Stimulated activated naive CD4-positive, alpha-beta T cell treated with Interleukin-2 at 50 U/mL for 16 hours (primary cell): ENCODE measurements around the gene MAGI2.

Experiments
- DNase-seq: peaks from one replicate; lab custom pipeline; 2025; lab: John Stamatoyannopoulos, UW

MAGI2 gene

DNA sequence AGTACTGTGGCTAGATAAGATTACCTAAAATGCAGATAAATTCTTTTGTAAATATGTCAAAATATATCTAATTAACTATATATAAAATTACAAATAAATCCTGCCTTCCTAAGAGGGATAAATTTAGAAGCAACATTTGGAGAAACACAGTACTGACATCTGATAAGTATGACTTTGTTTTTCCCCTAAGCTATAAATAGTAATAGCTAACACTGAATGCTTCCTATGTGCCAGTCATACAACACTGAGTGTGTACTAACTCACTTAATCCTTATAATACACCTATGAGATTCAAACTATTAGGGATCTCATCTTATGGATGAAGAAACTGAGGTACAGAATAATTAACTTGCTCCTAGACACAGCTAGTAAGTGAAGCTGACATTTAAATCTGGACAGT is 733.4 kb downstream of the MAGI2 start:
- DNase-seq: no peak

DNA sequence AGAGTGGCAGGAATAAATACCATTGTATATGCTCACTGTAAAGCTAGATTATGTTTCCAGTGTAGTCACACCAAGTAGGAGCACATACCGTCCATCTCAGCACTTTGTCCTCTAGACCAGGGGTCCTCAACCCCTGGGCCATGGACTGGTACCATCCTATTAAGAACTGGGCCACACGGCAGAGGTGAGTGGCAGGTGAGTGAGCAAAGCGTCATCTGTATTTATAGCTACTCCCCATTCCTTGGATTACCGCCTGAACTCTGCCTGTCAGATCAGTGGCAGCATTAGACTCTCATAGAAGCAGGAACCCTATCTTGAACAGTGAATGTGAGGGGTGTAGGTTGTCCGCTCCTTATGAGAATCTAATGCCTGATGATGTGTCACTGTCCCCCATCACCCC is 735.3 kb downstream of the MAGI2 start:
- no peak for DNase-seq

DNA sequence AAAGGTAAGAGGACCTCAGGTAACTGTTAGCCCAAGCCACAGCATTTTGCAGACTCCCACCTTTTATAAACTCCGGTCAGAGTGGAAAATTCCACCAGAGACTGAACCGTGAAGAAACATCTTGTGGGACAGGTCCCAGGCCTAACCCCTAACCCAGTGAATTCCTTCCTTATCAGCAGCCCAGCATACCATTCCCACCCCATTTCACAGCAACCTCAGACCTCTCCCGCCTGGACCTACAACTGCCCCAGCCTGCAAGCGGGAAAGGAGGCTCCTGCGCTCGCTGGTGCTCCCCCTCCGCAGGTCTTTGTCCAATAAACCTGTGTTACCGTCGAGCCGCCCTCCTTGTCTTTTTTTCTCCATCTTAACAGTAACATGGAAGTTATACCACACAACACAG is 736.6 kb downstream of the MAGI2 start:
- no peak for DNase-seq

DNA sequence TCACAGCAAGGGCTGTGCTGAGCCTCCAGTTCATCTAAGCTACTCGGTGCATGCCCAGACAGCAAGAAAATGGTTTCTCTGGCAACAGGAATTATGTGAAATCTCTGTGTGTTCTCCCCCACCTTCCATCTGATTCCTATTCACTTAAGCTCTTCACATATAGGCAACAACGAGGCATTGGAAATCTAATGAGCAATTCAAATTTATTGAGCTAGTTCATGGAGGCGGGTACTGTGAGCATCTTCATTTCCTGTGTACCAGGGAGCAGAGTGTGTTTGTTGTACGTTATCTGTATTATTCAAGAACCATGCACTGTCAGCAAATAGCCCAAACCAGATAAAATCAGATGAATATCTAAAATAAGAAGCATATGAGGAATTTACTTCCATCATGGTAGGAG is 739.1 kb downstream of the MAGI2 start:
- no peak for DNase-seq

DNA sequence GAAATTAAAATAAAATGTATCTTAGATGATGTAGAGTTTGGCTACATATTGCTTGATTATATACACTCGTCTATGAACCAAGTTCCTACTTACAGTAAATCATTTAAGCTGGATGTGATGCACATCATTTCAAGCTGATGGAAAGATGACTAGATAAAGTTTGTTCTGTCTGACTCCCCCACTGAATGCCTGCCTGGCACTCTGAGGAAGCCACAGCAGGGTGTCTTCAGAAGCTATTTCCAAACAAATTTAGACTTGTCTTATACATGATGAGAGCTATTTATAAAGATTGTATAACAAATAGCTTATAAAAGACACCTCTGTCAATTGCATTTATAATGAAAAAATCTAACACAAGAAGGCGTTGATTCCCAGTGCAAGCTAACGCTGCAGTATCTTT is 741.4 kb downstream of the MAGI2 start:
- no peak for DNase-seq

DNA sequence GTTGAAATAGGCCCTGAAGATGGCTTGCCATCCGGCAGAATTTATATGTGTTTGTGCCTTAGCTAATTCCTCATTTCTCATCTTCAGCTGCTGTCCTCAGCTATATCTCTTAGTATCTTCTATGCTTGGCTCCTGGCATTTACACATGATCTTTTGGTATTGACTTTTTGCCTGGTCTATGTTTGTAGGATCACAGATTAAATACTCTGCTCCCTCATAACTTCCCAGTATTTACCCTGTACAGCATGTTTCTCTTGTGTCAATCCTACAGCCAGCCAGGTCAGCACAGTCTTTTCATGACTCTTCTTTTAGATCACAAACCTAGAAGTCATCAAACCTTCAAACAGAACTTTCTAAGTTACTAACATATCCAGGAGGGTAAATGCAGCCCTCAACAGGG is 743.8 kb downstream of the MAGI2 start:
- DNase-seq: no peak

DNA sequence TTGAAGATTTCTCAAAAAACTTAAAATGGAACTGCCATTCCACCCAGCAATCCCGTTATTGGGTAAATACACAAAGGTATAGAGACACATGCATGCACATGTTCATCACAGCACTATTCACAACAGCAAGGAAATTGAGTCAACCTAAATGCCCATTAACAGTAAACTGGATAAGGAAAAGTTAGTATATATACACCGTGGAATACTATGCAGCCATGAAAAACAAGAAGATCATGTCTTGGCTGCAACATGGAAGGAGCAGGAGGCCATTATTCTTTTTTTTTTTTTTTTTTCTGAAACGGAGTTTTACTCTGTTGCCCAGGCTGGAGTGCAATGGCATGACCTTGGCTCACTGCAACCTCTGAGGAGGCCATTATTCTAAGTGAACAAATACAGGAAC is 749.0 kb downstream of the MAGI2 start:
- no peak for DNase-seq

DNA sequence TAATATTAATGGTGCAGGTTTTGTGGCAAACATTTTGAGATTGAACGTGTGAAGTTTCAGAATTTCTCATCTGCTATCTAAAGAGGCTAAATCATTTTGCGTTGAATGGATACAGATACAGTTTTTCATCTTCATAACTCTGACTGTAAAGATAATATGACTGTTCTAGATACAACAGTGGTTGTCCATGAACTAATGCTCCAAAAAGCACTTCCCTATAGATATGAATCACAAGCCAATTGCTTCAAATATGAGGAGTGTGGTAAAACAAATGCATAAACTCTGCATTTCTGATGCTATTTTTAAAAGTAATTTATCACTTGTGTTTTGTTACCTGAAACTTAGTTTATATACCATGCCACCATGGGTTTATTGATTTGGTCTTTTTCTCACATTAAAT is 750.1 kb downstream of the MAGI2 start:
- DNase-seq: no peak

DNA sequence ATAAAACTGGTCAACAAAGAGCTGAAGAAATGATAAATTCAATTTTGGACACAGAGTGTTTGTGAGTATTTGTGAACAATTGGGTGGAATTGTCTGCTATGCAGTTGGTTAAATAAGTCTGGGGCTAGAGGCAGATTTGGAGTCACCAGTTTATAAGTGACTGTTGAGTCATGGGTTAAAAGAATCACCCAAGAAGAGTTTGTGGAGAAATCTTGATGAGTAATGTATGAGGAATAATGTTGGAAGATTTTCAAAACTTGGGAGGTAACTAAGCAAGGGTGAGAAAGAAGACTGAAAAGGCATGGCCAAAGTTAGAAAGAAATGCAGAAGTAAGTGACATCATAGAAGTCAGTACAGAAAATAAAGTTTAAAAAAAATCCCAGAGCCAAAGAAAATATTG is 750.7 kb downstream of the MAGI2 start:
- no peak for DNase-seq

DNA sequence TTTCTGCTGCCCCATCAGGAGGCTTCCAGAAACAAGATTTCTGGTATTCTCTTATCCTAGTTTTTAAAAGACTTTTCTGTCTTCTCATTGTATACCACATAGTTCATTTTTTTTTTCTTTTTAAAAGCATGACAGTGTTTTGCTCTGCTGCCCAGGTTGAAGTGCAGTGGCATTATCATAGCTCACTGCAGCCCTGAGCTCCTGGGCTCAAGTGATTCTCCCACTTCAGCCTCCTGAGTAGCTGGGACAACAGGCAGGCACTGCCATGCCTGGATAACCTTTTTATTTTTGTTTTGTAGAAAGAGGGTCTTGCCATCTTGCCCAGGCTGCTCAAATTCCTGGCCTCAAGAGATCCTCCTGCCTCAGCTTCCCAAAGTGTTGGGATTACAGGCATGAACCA is 757.6 kb downstream of the MAGI2 start:
- no peak for DNase-seq

DNA sequence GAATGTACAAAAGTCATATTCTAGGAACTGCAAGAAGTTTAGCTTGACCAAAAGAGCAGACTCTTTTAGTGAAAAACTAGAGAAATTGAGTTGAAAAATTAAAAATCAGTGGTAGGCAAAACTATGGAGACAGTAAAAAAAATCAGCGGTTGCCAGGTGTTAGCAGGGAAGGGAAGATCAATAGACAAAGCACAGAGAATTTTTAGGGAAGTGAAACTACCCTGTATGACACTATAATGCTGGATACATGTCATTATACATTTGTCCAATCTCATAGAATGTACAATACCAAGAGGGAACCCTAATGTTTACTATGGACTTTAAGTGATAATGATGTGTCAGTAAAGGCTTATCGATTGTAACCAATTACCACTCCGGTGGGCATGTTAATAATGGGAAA is 761.9 kb downstream of the MAGI2 start:
- no peak for DNase-seq

DNA sequence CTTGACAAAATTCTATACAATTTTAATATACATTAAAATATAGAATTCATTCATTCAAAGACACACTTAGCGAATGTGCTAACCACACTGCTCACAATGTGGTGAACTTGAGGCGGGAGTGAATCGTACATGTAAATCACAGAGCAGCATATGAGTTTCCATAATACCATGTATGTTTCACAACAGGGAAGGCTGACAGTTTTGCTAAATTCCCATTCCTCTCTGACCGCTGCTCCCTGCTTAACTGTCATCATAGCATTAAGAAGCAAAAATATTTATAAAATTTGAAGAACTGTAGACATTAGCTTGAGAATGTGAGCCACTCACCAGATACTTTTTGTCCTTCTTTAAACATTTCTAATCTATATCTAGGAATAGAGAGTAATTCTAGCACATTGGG is 763.3 kb downstream of the MAGI2 start:
- no peak for DNase-seq

DNA sequence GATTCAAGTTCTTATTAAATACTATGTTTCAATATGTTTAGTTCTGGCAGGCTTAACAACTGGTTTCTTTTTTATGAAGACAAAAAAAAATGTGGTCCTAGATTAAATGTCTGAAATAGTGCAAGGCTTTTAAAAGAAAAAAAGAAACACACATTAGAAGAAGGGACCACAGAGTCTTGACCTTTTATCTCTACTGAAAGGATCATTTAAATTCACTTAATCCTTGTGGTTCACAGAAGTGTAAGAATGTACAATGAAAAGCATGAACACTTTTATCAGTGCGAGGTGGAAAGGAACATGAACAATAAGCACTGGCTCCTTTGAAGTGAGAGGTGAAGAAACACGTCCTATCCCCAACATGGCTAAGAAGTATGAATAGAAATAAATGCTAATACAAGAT is 765.1 kb downstream of the MAGI2 start:
- no peak for DNase-seq

DNA sequence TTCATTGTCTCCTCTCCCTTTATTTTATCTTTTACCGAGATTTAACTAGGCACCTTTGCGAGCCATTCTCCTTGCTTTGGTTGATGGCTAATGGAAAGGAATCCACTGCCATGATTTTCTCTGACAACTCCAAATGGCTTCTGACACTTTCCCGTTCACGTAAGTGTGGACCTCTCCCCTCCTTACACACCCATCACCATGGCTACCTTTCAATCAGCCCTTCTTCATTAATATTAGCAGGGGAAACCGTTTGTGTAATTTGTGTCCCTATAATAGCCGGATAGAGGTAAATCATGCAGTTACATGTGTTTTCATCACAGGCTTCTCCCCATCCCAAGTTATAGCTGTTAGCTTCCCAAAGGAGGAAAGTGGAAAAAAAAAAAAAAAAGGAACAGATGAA is 767.3 kb downstream of the MAGI2 start:
- DNase-seq: no peak

DNA sequence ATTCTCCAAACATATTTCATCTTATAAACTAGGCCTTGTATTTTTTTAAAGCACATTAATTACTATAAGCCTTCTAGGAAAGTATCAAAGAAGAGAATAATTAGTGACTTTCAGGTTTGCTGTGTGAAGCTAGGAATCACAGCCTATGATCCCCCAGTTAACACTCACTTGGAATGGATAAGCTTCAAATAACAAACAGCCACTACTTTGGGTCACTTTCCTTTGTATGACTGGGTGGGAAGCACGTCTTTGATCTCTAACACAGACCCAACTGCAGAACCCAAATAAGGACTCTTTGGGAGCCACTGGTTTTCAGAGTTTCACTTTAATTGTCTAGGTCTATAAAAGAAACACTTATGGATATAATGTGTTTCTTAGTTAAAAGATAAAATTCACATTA is 769.3 kb downstream of the MAGI2 start:
- DNase-seq: no peak

DNA sequence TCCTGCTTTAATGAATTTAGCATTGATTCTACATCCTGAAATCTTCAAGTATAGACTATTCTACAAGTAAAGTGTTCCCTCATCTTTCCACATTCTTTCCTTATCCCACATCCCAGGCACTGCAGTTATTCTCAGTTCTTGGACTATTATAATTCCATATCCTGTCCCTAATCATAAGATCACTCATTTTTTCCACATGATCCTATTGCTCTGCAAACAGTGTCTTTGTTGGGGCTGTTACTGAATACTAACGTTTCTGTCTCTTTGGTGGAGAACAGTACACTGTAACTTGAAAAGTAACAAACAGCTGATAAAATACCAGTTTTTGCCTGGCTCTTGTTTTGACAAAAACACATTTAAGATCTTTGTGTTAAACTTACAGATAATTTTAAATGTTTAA is 769.9 kb downstream of the MAGI2 start:
- DNase-seq: no peak

DNA sequence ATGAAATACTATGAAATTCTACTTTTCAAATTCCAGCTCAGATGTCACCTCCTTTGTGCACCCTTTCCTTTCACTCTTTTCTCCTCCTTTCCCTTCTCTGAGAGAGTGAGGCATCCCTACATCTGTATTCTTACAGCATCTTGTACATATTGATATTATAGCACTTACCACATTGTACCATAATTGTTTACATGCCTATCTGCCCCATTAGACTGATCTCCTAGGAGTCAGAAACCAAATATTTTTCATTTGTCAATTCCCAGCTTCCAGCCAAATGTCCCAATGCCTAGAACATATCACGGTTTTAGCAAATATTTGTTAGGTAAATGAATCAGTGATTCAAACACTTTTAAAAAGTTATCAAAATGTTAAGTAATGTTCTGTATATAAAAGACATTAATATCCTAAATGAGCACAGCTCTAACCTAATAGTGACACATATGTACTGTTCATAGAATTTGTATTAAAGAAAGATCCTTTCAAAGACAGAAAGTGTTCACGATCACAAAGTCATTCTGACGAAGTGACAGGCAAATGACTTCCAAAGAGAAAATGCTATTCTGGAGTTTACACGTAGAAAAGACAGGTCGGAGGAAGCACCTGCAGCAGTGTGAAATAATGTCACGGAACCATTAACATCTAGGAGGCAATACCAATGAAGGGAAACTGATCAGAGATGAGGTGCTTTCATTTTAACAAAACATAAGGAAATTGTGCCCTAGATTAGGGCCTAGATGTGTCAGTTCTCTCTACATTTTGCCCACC is 774.2 kb downstream of the MAGI2 start:
- DNase-seq: no peak

DNA sequence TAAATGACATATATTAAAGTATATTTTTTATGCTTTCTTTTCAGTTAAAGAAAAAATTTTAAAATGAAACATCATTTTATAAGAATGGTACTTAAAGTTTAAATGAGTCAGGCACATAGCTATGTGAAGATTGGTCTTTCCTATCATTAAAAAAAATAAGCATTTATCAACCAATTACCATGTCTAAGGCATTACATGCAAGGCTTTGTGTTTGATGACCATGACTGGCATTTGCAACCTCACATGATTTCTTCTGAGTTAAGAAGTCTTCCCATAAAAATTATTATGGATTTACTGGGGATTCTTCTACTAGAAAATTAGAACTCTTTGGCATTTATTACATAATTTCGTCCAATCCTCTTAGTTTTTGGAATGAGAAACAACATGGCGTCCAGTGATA is 776.1 kb downstream of the MAGI2 start:
- no peak for DNase-seq

DNA sequence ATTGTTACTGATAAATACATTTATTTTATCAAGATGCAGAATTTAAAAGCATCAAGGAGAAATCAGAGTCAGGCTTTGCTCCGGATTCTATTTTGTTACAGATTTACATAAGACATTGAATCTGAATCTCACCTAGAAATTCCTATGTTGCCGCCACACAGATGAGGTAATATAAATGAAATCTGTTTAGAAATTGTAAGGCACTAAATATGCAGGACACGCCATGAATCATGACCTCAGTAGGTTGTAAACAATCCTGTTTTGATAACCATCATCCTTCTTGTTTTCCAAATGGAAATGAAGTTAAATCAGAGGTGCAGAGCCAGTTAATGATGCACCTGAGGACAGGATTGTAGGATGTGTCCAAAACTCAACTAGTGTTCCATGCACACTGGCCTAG is 778.0 kb downstream of the MAGI2 start:
- no peak for DNase-seq

DNA sequence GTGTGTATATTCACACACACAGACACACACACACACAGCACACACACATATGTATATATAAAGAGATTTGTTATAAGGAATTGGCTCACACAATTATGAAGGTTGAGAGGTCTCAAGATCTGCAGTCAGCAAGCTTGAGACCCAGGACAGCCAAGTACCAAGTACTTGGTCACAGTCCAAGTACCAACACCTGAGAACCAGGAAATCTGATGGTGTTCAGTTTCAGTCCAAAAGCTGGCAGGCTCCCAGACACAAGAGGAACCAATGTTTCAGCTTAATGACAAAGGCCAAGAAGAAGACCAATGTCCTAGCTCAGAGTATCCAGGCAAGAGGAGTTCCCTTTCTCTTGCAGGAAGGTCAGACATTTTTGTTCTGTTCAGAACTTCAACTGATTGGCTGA is 780.2 kb downstream of the MAGI2 start:
- no peak for DNase-seq

DNA sequence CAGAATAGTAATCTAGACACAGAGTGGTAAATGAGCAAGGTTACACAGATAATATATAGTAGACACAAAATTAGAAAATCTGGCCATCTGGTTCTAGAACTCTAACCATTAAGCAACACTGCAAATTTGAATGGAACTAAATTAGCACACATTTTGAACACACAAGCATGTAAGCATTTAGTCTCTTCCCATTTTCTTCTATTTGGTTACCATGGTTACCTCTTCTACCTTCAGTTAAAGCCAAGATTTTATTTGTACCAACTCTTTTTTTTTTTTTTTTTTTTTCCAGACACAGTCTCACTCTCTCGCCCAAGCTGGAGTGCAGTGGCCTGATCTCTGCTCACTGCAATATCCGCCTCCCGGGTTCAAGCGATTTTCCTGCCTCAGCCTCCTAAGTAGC is 790.5 kb downstream of the MAGI2 start:
- DNase-seq: no peak

DNA sequence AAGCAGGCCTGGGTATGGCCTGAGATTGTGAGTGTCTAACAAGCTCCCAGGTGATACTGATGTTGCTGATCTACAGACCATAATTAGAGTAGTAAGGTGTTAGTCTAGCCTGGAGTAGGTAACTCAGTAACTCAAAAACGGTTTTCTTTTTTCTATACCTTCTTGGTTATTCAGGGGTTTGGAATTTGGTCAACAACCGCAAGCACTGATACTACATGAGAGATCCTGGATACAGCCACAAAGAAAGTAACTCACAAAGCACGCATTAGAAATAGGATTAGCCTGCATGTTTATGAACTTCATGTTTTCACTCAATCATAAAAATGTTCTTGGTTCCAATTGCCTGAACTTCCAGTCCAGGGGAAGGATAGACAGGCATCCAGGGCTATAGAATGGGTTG is 803.5 kb downstream of the MAGI2 start:
- no peak for DNase-seq

DNA sequence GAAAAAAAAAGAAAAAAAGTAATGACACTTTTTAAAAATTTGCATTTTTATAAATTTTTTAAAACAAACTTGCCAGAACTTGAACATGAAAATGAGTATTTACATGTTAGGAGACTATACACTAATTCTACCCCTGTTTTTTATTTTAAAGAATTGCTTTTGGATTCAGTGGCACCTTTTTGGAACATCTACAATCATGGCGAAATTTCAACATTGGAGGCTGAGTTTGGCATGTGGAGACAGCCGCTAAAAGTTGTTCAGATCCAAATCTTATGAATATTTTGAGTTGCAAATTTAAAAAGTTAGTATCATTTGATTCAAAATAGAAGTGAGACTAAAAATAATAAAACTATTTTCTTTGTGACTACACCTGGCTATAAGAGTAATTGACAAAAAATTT is 804.2 kb downstream of the MAGI2 start:
- no peak for DNase-seq

DNA sequence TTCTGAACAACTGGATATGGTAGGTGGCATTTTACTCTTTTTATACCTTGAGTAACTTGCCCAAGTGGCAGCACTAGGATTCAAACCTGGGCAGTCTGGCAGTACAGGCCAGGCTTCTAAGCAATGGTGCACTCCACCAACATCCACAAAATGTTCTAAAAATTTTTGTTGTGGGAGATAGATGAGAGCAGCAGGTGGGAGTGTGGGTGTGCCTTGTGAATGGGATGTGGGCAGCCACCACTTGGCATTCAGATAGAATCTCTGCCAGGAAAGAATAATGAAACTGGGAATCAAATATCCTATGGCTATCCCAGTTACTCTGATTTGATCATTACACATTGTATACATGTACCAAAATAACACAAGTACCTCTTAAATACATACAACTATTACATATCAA is 810.7 kb downstream of the MAGI2 start:
- no peak for DNase-seq

DNA sequence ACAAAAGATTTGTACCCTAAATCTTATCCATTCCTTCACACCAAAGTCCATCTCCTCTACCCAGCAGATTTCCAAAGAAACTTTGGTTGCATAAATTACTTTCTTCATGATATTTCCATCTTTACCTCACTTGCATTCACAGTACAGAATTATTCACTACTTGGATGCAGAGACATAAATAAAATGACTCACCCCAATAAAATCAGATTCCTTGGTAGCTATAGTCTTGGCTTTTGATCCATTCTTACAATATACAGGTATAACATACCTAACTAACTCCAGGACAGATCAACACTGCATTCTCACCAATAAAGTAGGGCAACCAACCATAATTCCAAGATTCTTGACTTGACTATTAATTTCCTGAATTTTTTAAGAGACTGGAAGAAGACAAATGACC is 815.1 kb downstream of the MAGI2 start:
- no peak for DNase-seq
